NCI-H82 treated with DMSO at 0.1 percent for 48 hours (cell line): Measurements from ENCODE around the gene SLC25A36.

Experiments used
- DNase-seq: peaks from one replicate; lab custom pipeline; 2025; ENCODE audit not compliant: unreplicated experiment; lab: John Stamatoyannopoulos, UW

The SLC25A36 gene

GRCh38 chr3:140941434-140942220 lies at the start of gene SLC25A36:
Gene SLC25A36, plus strand, starts transcription at chr3:140941836. Its CDS starts 219 bp downstream, at chr3:140942055.
- DNase-seq = peak; percentile 97

- no peak for DNase-seq
Measured at GRCh38 chr3:140896997-140897396, 44.6 kb upstream of the SLC25A36 start.

DNA sequence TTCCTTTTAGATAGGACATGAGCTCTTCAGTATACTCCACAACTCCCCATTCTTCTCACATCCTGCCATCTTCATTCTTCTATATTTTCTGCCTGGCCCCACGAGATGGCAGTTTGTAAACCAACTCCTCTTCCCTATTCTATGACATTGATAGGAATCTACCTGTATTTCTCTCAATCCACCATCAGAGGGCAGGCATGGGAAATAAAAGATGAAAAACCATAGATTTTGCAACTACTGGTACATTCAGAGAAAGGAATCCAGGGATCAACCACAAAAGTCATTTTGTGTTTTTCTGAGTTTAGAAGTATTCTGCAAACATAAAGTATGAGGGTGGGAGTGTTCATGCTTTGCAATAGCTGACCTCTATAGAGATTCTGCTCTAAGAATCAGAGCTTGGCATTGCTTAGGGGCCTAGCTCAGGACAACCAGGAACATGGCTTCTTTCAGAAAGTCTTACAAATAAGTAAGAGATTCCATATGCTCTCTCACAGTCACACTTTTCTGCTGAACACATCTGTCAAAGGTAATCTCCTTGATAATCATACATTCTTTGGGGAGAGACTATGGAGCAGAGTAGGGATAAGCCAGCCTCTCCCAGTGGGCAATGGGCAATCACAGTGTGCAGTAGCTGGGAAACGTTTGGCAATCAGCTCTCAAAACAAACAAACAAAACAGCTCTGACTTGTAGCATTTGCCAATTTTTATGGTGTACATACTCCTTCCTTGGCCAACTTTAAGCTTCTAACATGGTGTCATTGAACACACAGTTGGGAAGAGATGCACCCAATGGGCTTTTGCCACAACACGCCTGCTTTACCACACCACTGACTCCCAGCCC lies 43.1 kb upstream of the SLC25A36 start:
- no peak for DNase-seq

GRCh38 chr3:140899363-140899762 lies 42.3 kb upstream of the SLC25A36 start:
- no peak for DNase-seq

- no peak for DNase-seq
Measured at GRCh38 chr3:140902791-140903190, 38.8 kb upstream of the SLC25A36 start.

DNA sequence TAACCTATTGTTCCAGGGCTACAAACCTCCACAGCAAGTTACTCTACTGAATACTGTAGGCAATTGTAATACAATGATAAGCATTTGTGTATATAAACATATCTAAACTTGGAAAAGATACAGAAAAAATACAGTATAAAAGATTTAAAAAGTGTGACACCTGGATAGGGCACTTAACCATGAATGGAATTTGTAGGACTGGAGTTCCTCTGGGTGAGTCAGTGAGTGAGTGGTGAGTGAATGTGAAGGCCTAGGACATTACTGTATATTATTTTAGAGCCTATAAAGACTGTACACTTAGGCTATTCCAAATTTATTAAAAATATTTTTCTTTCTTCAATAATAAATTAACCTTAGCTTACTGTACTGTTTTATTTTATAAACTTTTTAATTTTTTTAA lies 38.4 kb upstream of the SLC25A36 start:
- no peak for DNase-seq

GRCh38 chr3:140904521-140904920 lies 37.1 kb upstream of the SLC25A36 start:
- DNase-seq = no peak

DNA sequence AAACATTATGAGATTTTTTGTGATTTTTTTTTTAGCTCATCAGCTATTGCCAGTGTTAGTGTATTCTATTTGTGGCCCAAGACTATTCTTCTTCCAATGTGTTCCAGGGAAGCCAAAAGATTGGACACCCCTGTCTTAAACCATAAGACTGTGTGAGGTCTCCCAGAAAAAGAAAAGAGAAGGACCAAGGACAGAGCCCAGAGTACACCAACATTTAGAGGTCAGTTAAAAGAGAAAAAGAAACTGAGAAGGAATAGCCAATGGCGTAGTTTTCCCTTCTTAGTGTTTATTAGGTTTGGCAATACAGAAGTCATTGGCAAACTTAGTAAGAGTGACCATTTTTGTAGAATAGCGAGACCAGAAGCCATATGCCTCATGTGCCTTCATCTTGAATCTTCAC lies 36.1 kb upstream of the SLC25A36 start:
- no peak for DNase-seq

DNA sequence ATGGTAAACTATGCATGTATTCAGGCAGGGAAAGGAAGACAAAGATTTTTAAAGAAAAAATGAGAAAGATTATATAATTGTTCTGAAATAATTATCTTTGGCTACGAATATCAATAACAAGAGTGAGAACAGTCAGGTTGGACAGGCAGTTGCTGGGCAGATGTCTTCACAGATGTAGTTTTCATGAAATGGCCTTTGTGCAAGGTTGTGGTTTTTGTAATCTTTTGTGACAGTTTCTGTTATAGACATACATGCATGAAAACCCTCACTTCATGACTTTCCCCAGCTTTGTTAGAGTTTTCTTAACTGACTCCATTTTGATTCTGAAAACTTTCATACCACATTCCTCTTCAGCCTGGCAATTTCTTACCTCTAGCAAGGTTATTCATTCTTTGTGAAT lies 34.9 kb upstream of the SLC25A36 start:
- no peak for DNase-seq

DNA sequence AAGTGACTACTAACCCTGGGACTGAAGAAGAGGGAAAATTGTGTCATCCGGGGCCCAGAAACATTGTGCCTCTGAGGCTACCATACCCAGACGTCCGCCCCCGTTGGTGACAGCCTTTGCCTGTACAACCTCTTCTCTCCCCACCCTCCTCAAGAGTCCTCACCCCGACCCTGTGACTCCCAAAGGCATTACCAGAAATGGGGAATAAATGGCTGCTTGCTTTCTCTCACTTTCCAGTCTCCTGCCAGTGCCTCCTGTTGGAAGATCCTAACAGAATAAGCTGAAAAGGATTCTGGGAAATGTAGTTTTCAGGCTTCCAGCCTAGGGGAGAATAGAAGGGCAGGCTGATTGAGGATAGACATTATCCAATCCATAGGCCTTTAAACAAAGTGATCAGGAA lies 30.8 kb upstream of the SLC25A36 start:
- peak; percentile 25 for DNase-seq

- DNase-seq = no peak
Measured at GRCh38 chr3:140911822-140912221, 29.8 kb upstream of the SLC25A36 start.

- DNase-seq = no peak
Measured at GRCh38 chr3:140913728-140914127, 27.9 kb upstream of the SLC25A36 start.

GRCh38 chr3:140914384-140914945 lies 27.2 kb upstream of the SLC25A36 start:
- no peak for DNase-seq

GRCh38 chr3:140916603-140917002 lies 25.0 kb upstream of the SLC25A36 start:
- no peak for DNase-seq

DNA sequence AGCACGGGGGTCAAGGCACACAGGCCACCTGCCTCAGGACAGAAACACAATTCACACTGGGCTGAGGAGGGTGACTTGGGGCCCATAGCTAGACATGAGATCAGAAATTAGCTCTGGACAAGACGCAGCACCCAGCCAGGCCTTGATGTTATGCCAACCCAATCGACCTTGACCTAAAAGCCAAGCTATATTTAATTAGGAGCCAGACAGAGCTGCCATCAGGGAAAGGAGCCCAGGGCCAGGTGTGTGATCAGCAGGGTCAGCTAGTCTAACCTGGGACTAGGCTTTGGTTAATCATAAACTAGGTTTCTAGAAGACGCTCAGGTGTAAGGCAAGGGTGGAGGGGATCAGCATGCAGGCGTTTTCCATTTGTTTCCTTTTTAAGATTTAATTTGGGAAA lies 23.9 kb upstream of the SLC25A36 start:
- DNase-seq = no peak

- no peak for DNase-seq
Measured at GRCh38 chr3:140920029-140920428, 21.6 kb upstream of the SLC25A36 start.

DNA sequence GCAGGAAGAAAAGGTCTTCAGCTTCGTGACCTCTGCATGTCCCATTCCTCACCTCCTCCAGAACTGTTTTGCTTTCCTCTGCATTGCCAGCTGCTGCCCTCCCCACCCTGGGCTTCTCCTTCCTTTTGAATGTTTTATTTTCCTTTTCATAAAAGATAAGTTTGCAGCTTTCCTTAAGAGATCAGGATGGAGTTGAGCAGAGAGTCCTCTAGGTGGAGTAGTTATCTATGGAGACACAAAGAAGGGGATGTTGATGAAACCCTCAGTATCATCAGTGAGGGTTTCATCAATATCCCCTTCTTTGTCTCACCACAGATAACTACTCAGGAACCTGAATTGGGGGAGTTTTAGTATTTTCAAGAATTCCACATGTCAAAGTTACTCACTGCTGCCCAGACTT lies 19.0 kb upstream of the SLC25A36 start:
- peak; percentile 36 for DNase-seq

- no peak for DNase-seq
Measured at GRCh38 chr3:140924097-140924873, 17.4 kb upstream of the SLC25A36 start.

DNA sequence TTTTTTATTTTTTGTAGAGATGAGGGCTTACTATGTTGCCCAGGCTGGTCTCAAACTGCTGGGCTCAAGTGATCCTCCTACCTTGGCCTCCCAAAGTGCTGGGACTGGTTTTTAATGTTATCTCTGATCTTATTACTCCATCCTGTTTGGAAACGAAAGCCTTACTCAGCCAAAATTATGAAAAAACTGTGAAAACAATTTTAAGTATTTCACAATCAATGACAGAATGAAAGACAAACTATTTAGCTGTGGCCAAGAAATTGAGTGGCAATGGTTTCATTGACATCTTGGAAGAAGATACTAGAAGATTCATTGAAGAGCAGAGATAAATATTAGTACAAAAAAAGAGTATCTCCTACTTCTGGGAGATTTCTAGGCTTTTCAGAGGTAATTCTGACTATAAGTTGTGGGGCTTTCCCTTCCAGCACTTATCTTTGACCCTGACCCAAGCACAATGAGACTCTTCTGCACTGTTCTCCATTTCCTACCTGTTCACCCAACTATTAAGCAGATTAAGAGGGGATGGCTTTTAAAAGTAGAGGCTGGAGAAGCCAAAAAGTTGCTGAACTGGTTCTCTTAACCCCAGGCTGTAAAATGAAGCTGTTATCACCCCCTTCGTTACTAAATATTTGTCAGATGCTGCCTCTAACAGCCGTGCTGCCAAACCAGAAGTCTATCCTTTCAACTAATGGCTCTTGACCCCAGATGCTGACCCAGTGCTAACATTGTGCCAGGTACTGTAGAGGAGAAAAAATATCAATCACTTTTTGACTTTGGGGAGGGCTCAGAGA lies 14.2 kb upstream of the SLC25A36 start:
- no peak for DNase-seq

GRCh38 chr3:140929446-140929845 lies 12.2 kb upstream of the SLC25A36 start:
- DNase-seq = no peak
